ENCODE data around the gene OR51B2.
"Not testable (repeated sequence)": the region's sequence is repeated elsewhere in the genome, so short reads cannot be mapped to it uniquely, and the experiment has no call there.

Gene OR51B2

GRCh38 chr11:5324197-5324596, at the start of gene OR51B2:
Gene OR51B2, minus strand, starts transcription at chr11:5324297. Its CDS starts 0 bp downstream, at chr11:5324297.
- no peak for DNase-seq (ENCODE audit: low read depth)

GRCh38 chr11:5369789-5370188, 45.7 kb upstream of the OR51B2 start:
- no peak for DNase-seq (ENCODE audit: low read depth)

GRCh38 chr11:5368502-5369043, 44.5 kb upstream of the OR51B2 start:
- no peak for DNase-seq (ENCODE audit: low read depth)

GRCh38 chr11:5367448-5368074, 43.5 kb upstream of the OR51B2 start:
- DNase-seq (ENCODE audit: low read depth): no peak

- no peak for DNase-seq (ENCODE audit: low read depth)
Observed at GRCh38 chr11:5366856-5367255, 42.8 kb upstream of the OR51B2 start.

- not testable (repeated sequence) for DNase-seq (ENCODE audit: low read depth)
Observed at GRCh38 chr11:5366365-5366764, 42.3 kb upstream of the OR51B2 start.

- no peak for DNase-seq (ENCODE audit: low read depth)
Observed at GRCh38 chr11:5364214-5364613, 40.1 kb upstream of the OR51B2 start.

- DNase-seq (ENCODE audit: low read depth): no peak
Observed at GRCh38 chr11:5363679-5364078, 39.6 kb upstream of the OR51B2 start.

GRCh38 chr11:5362017-5362625, 38.0 kb upstream of the OR51B2 start:
- DNase-seq (ENCODE audit: low read depth): no peak

- not testable (repeated sequence) for DNase-seq (ENCODE audit: low read depth)
Observed at GRCh38 chr11:5356031-5356430, 31.9 kb upstream of the OR51B2 start.

GRCh38 chr11:5351208-5351607, 27.1 kb upstream of the OR51B2 start, which contains the start of gene OR51B6:
Gene OR51B6, plus strand, starts transcription at chr11:5351508. Its CDS starts 0 bp downstream, at chr11:5351508.
- no peak for DNase-seq (ENCODE audit: low read depth)

GRCh38 chr11:5349550-5349949, 25.5 kb upstream of the OR51B2 start:
- DNase-seq (ENCODE audit: low read depth): no peak

- no peak for DNase-seq (ENCODE audit: low read depth)
Observed at GRCh38 chr11:5348551-5349194, 24.6 kb upstream of the OR51B2 start.

- no peak for DNase-seq (ENCODE audit: low read depth)
Observed at GRCh38 chr11:5345831-5346230, 21.7 kb upstream of the OR51B2 start.

- no peak for DNase-seq (ENCODE audit: low read depth)
Observed at GRCh38 chr11:5343474-5344335, 19.6 kb upstream of the OR51B2 start, which contains the start of gene OR51B5. Gene OR51B5, minus strand, starts transcription at chr11:5343524. Its CDS starts 0 bp downstream, at chr11:5343524.

- DNase-seq (ENCODE audit: low read depth): no peak
Observed at GRCh38 chr11:5339771-5340322, 15.8 kb upstream of the OR51B2 start.

GRCh38 chr11:5337253-5337652, 13.2 kb upstream of the OR51B2 start:
- DNase-seq (ENCODE audit: low read depth): not testable (repeated sequence)

- DNase-seq (ENCODE audit: low read depth): no peak
Observed at GRCh38 chr11:5336331-5336730, 12.2 kb upstream of the OR51B2 start.

- DNase-seq (ENCODE audit: low read depth): no peak
Observed at GRCh38 chr11:5335170-5335569, 11.1 kb upstream of the OR51B2 start.

- no peak for DNase-seq (ENCODE audit: low read depth)
Observed at GRCh38 chr11:5317292-5317691, 6.8 kb downstream of the OR51B2 start.

GRCh38 chr11:5313326-5314023, 10.6 kb downstream of the OR51B2 start:
- not testable (repeated sequence) for DNase-seq (ENCODE audit: low read depth)

Measured in activated T-helper 1 cell treated with Interleukin-2 at 50 U/mL for 16 hours (primary cell).